ENCODE measurements around the gene JOSD1. TPM values are rescaled to one million over a fixed set of nuclear protein-coding genes. Genes with fewer than 3 reads are reported as not detected.

JOSD1 gene
- total RNA-seq, 6 experiments from 2014 or later = 13.0 to 32.2 (median 21.7) TPM

DNA sequence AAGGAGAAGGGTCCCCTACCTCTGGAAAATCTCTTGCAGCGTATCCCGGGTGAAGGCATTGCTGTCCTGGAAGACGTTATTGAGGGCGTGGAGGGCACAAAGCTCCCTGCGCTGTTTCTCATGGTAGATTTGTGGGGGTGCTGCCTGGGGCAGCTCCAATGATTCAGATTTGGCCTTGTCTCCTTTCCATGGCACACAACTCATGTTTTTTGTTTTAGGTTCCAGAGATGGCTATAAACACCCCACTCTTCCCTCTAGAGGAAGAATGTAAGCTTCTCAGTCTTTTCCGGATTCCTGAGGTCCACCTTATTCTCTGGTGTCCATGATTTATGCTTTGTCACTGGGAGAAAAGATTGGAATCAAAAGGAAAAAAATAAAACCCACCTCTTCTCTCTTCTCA lies 959 bp downstream of the JOSD1 start:
- ATAC-seq (no peak), DNase-seq (no peak)
- H3K27me3 ChIP-seq = no peaks in the 10 kb centered on the region
- H3K4me3 ChIP-seq = peak overlapping the region; percentile 62 to 69 (median 67)
- intact Hi-C loops (cut with DNase I) = no loop called here
- peak overlapping the region; percentile 97 to 99 (median 98) for H3K27ac ChIP-seq
- H3K4me1 ChIP-seq = peaks cover 0 to 56% (median 9%) of the 10 kb centered on the region in 4 donors
- 30% methylated on average over 5 of the region's 6 CpGs for WGBS (ENCODE audit: insufficient coverage, low coverage, low lambda C conversion rate, missing lambda C conversion rate)
- H3K36me3 ChIP-seq = no peaks in the 10 kb centered on the region
- H3K9me3 ChIP-seq = no peaks in the 10 kb centered on the region
- TF ChIP-seq, protein P1, sequence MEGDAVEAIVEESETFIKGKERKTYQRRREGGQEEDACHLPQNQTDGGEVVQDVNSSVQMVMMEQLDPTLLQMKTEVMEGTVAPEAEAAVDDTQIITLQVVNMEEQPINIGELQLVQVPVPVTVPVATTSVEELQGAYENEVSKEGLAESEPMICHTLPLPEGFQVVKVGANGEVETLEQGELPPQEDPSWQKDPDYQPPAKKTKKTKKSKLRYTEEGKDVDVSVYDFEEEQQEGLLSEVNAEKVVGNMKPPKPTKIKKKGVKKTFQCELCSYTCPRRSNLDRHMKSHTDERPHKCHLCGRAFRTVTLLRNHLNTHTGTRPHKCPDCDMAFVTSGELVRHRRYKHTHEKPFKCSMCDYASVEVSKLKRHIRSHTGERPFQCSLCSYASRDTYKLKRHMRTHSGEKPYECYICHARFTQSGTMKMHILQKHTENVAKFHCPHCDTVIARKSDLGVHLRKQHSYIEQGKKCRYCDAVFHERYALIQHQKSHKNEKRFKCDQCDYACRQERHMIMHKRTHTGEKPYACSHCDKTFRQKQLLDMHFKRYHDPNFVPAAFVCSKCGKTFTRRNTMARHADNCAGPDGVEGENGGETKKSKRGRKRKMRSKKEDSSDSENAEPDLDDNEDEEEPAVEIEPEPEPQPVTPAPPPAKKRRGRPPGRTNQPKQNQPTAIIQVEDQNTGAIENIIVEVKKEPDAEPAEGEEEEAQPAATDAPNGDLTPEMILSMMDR (IDR thresholded peaks at IDR 0.05) = peak in 1 of 4 donors; percentile 5
- no peak for TF ChIP-seq POLR2A (IDR thresholded peaks at IDR 0.05)

DNA sequence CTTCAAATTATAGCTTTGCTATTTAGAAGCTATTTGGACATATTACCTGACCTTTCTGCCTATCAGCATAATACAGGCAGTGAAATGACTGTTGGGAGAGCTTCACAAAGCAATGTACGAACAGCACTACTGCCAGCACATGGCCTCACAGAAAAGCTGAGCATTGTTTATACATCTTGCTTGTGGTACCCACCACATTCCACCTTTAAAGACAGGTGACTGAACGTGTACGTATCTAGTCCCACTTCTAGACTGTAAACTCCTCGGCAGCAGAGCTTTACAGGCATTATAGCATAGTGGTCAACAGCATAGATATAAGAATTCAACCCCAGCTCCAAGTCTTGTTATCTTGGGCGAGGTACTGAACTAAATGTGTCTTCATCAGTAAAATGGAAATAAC lies 1.6 kb downstream of the JOSD1 start:
- ATAC-seq (no peak), DNase-seq (no peak)
- peak overlapping the region; percentile 62 to 69 (median 67) for H3K4me3 ChIP-seq
- no peak for TF ChIP-seq POLR2A (IDR thresholded peaks at IDR 0.05)
- TF ChIP-seq, protein P1 (IDR thresholded peaks at IDR 0.05) = no peak
- H3K36me3 ChIP-seq = no peaks in the 10 kb centered on the region
- no peaks in the 10 kb centered on the region for H3K9me3 ChIP-seq
- 60% methylated on average over 5 of the region's 5 CpGs for WGBS (ENCODE audit: insufficient coverage, low coverage, low lambda C conversion rate, missing lambda C conversion rate)
- no peaks in the 10 kb centered on the region for H3K27me3 ChIP-seq
- peaks cover 0 to 51% (median 9%) of the 10 kb centered on the region in 4 donors for H3K4me1 ChIP-seq
- intact Hi-C loops (cut with DNase I) = no loop called here
- H3K27ac ChIP-seq = peak overlapping the region; percentile 97 to 99 (median 98)

DNA sequence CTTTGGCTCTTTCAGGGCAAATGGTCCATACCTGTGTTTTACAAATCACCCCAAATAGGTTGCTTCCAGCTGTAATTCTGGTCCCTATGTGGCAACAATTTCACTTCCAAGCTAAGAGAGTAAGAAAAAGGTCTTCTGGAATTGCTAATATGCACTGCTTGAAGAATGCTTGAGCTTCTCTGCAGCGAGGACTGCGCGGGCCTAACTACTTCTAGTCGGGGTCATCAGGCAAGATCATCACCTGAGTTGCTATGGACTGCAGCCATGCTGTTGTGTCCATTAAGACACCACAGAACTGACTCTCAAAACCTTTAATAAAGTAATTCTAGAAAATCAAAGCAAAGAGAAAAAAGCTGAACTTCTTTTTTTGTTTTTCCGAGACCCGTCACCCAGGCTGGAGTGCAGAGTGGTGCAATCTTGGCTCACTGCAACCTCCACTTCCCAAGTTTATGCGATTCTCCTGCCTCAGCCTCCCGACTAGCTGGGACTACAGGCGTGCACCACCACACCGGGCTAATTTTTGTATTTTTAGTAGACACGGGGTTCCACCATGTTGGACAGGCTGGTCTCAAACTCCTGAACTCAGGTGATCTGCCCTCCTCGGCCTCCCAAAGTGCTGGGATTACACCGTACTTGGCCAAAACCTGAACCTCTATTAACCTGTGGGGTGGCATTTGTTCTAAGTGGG lies 2.2 kb downstream of the JOSD1 start:
- intact Hi-C loops (cut with DNase I) = no loop called here
- DNase-seq (no peak), ATAC-seq (no peak)
- TF ChIP-seq, protein P1 (IDR thresholded peaks at IDR 0.05) = no peak
- TF ChIP-seq POLR2A (IDR thresholded peaks at IDR 0.05) = no peak
- Histone ChIP-seq H3K27me3 (no peaks in the 10 kb centered on the region), H3K9me3 (no peaks in the 10 kb centered on the region), H3K36me3 (no peaks in the 10 kb centered on the region), H3K27ac (peak overlapping the region in 2 of 3 donors; percentile 43 to 99), H3K4me3 (peak overlapping the region in 1 of 3 donors; percentile 67), H3K4me1 (peaks cover 0 to 51% (median 9%) of the 10 kb centered on the region in 4 donors)
- 77% methylated on average over 10 of the region's 13 CpGs for WGBS (ENCODE audit: insufficient coverage, low coverage, low lambda C conversion rate, missing lambda C conversion rate)

DNA sequence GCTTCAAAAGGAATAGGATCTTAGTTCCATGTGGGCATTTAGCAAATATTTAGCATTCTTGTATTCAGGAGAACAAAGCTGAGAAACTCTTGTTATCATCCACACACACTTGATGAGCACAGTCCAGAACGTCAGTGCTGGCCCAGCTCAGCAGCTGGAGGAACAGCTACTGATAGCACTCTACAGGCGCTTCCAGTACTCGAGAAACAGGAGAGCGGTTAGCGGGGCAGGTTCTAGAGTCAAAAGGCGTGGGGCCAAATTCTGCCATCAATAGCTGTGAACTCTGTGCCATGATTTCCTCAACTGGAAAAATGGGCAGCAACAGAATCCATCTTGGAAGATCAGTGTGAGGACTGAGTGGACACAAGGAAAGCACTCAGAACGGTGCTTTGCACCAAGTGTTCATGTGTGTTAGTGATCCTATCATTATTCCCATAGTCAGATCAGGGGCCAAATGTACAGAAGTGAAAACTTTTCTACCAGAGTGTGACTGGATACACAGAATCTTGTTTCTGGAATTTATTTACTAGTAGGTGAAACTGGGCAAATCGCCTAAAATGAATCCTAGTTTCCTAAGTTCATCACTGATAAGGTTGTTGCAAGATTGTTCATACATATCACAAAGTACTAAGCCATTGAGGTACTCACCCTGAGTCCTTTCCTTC lies 3.2 kb downstream of the JOSD1 start:
- 23% methylated on average over 7 of the region's 8 CpGs for WGBS (ENCODE audit: insufficient coverage, low coverage, low lambda C conversion rate, missing lambda C conversion rate)
- peak overlapping the region; percentile 43 to 99 (median 66) for H3K27ac ChIP-seq
- no peaks in the 10 kb centered on the region for H3K9me3 ChIP-seq
- intact Hi-C loops (cut with DNase I) = no loop called here
- peak in 2 of 4 donors; percentile 4 to 5 for ATAC-seq
- H3K36me3 ChIP-seq = no peaks in the 10 kb centered on the region
- TF ChIP-seq POLR2A (IDR thresholded peaks at IDR 0.05) = no peak
- TF ChIP-seq, protein P1 (IDR thresholded peaks at IDR 0.05) = no peak
- peaks cover 0 to 43% (median 9%) of the 10 kb centered on the region in 4 donors for H3K4me1 ChIP-seq
- no peak overlapping the region for H3K4me3 ChIP-seq
- no peaks in the 10 kb centered on the region for H3K27me3 ChIP-seq
- DNase-seq = no peak
